Esophagus muscularis mucosa (tissue), 4 donors: Measurements from ENCODE around the gene RNASE7. TPM values are rescaled to one million over a fixed set of nuclear protein-coding genes. Genes with fewer than 3 reads are reported as not detected.

Experiments used
- DNase-seq: peaks from one replicate; pipeline ENCODE4 v3.0.0-alpha.2; 2017; ENCODE audit errors: extremely low spot score
- H3K27ac ChIP-seq, 4 donors: fragments of 200-600 bp; sonication (generic); replicated peaks in 1 of 4; 1 replicate in 3 of 4; 2 replicates in 1 of 4; pipeline ENCODE4 v1.5.1; 2016 to 2019; ENCODE audit warnings: mild to moderate bottlenecking in 1 of 4
- H3K27me3 ChIP-seq, 4 donors: fragments of 200-600 bp; sonication (generic); one replicate each; pipeline versions ENCODE4 v1.5.1 to v1.6.0; 2016 to 2019
- H3K36me3 ChIP-seq, 4 donors: fragments of 200-600 bp; sonication (generic); one replicate each; pipeline ENCODE4 v1.5.1; 2016 to 2019
- H3K4me1 ChIP-seq, 4 donors: fragments of 200-600 bp; sonication (generic); one replicate each; pipeline ENCODE4 v1.5.1; 2016 to 2019
- H3K4me3 ChIP-seq, 4 donors: fragments of 200-600 bp; sonication (generic); 1 replicate in 2 of 4; 2 replicates in 2 of 4; pipeline ENCODE4 v1.5.1; 2016 to 2019; ENCODE audit warnings: mild to moderate bottlenecking in 4 of 4, moderate library complexity in 1 of 4
- H3K9me3 ChIP-seq, 4 donors: fragments of 200-600 bp; sonication (generic); 1 replicate in 3 of 4; 2 replicates in 1 of 4; pipeline ENCODE4 v1.5.1; 2016 to 2019
- CTCF ChIP-seq, 3 experiments: fragments of 200-600 bp in 2 of 3; fragments of 450-650 bp in 1 of 3; sonication (generic) in 2 of 3; IDR thresholded peaks; one replicate each; pipeline ENCODE4 v1.5.1; 2017 to 2019; ENCODE audit warnings: antibody characterized with exemption in 3 of 3, mild to moderate bottlenecking in 2 of 3, moderate library complexity in 1 of 3
- EP300 ChIP-seq: sonication (generic); formaldehyde crosslinking; IDR thresholded peaks from one replicate; pipeline ENCODE4 v1.6.1; 2017; ENCODE audit warnings: antibody characterized with exemption
- POLR2A ChIP-seq: fragments of 450-650 bp; IDR thresholded peaks from one replicate; pipeline ENCODE4 v1.6.1; 2017; ENCODE audit warnings: antibody characterized with exemption, moderate library complexity, mild to moderate bottlenecking, low read depth
- POLR2AphosphoS5 ChIP-seq, 2 donors: sonication (generic); formaldehyde crosslinking; IDR thresholded peaks; one replicate each; pipeline ENCODE4 v1.6.1; 2017; ENCODE audit warnings: antibody characterized with exemption in 2 of 2
- WGBS: methylation state at CpG from one replicate; pipeline ENCODE4 v1.1.5; 2018; 5-methylcytosine and 5-hydroxymethylcytosine counted together
- intact Hi-C: fragments of 100-400 bp; cut with DNase I; formaldehyde crosslinking; loops from one replicate; pipeline ENCODE4 v1.15.1; 2023
- total RNA-seq, 4 donors: library from RNA; depleted of rRNA; stranded (reverse); fragments of >200 nt; gene quantifications; one replicate each; pipeline versions ENCODE4 v1.1.0 to v1.2.1, GENCODE V29; 2016

The RNASE7 gene
- total RNA-seq, 4 donors from 2014 or later: not detected

DNA sequence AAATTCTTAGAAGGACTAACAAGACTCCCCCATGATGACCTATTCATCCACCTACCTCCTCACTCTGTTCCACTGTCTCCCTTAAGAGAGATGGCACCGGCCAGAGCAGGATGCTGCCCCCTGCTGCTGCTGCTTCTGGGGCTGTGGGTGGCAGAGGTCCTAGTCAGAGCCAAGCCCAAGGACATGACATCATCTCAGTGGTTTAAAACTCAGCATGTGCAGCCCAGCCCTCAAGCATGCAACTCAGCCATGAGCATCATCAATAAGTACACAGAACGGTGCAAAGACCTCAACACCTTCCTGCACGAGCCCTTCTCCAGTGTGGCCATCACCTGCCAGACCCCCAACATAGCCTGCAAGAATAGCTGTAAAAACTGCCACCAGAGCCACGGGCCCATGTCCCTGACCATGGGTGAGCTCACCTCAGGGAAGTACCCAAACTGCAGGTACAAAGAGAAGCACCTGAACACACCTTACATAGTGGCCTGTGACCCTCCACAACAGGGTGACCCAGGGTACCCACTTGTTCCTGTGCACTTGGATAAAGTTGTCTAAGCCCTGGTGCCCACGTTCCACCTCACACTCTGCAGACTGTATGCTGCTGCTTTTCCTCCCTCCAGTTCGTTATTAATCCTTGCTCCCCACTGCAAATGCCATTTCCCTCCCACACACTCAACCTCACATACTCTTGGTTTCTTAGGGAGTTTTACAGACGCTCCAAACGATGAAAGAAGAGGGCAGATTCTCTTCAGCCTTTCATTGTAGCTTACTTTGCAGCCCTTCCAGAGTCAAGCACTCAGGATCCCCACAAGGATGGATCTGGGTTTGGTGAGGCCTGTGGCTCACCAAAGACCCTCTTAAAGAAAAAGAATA lies 15.9 kb downstream of the RNASE7 start, which contains the start of gene RNASE8:
Gene RNASE8 (plus strand): TSS at position 20 of the 873 bp plus-strand sequence. CDS start 71 bp downstream, at position 91.
- Histone ChIP-seq H3K27me3 (no peaks in the 10 kb centered on the region), H3K4me3 (no peak within 1 kb of the TSS), H3K27ac (no peak within 1 kb of the TSS), H3K36me3 (no peaks in the 10 kb centered on the region), H3K9me3 (no peaks in the 10 kb centered on the region), H3K4me1 (peaks cover 0 to 3% (median 1%) of the 10 kb centered on the region in 4 donors)
- TF ChIP-seq POLR2A: no peak
- TF ChIP-seq EP300: no peak
- no peak for TF ChIP-seq POLR2AphosphoS5 (IDR thresholded peaks at IDR 0.05)
- intact Hi-C loops: no loop called here
- no peak for DNase-seq
- WGBS: 68% methylated on average over 8 of the region's 8 CpGs

GRCh38 chr14:21058903-21059302 lies 16.7 kb downstream of the RNASE7 start:
- Histone ChIP-seq H3K27ac (no peak overlapping the region), H3K4me1 (peaks cover 4 to 11% (median 9%) of the 10 kb centered on the region in 4 donors), H3K9me3 (no peaks in the 10 kb centered on the region), H3K27me3 (no peaks in the 10 kb centered on the region), H3K4me3 (no peak overlapping the region), H3K36me3 (no peaks in the 10 kb centered on the region)
- TF ChIP-seq CTCF (IDR thresholded peaks at IDR 0.05) (no peak), POLR2AphosphoS5 (IDR thresholded peaks at IDR 0.05) (no peak), POLR2A (no peak), EP300 (no peak)
- DNase-seq: no peak
- intact Hi-C loops: no loop called here
- 91% methylated on average over 5 of the region's 5 CpGs for WGBS

DNA sequence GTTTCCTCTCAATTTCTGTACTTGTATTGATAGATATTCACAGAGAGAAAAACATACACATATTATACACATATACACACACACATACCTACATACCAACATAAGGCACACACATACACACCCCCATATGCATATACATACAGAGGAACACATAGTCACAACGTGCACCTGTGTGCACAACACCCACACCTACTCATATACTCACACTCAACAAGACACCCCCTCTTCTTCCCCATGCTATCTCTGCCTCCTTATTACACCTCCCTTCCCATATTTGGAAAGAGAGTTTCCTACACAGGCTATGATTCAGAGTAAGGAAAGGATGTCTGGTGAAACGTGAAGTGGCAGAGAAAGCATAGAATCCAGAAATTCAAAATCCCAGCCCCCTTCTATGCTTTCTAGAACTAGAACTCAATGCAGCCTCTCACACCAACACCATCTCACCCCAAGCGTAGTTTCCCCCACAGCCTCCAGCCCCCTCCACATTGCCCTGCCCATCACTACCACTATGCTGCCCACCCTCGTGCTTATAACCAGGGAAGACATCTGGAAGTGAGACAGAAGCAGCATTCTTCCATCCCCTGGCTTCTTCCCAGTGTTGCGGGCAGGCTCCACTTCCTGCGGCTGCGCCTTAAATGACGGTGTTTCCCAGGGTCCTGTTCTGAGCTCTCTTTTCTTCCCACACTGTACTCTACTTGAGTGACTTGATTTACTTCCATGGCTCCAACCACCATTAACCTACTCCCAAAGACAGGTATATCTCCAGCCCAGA lies 17.9 kb downstream of the RNASE7 start:
- H3K4me3 ChIP-seq: no peak overlapping the region
- 69% methylated on average over 8 of the region's 8 CpGs for WGBS
- H3K27ac ChIP-seq: no peak overlapping the region
- TF ChIP-seq EP300 (no peak), CTCF (IDR thresholded peaks at IDR 0.05) (no peak), POLR2A (no peak), POLR2AphosphoS5 (IDR thresholded peaks at IDR 0.05) (no peak)
- no peaks in the 10 kb centered on the region for H3K9me3 ChIP-seq
- intact Hi-C loops: no loop called here
- no peaks in the 10 kb centered on the region for H3K27me3 ChIP-seq
- H3K36me3 ChIP-seq: no peaks in the 10 kb centered on the region
- no peak for DNase-seq
- peaks cover 4 to 11% (median 9%) of the 10 kb centered on the region in 4 donors for H3K4me1 ChIP-seq

DNA sequence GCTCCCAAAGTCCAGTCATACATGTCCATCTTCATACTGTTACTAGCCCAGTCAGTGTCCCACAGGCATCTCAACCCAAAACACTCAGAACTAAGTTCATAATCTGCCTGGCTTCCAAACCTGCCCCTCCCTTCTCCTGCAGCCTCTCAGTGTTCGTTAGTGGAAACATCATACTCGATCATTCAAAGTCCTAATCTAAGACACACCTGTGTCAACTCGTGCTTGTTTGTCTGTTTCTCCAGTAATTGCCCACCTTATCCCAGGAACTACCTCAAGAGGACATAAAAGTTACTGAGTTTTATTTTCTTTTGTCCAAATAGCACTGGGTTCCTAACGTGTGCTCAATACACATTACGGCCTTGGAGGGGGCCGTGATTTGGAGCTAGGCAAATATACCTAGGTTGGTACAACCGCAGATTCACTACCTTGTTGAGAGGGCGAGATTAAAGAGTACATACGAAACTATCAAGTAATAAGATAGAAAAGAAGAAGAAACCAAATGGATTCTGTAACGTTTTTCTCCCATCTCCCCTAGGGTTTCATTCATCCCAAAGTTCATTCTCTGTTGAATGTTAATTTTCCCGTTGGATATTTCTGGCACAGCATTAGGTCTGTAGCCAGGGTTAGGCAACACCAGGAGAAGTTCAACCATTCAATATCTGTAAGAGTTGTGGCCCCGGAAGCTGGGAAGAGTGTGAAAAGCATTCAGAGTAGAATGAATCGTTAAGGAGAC lies 18.6 kb downstream of the RNASE7 start:
- peaks cover 4 to 11% (median 9%) of the 10 kb centered on the region in 4 donors for H3K4me1 ChIP-seq
- 83% methylated on average over 13 of the region's 13 CpGs for WGBS

More for the DNA sequence above, 18.6 kb downstream of the RNASE7 start:
- DNase-seq: no peak
- Histone ChIP-seq H3K4me3 (no peak overlapping the region), H3K27me3 (no peaks in the 10 kb centered on the region), H3K9me3 (no peaks in the 10 kb centered on the region), H3K36me3 (no peaks in the 10 kb centered on the region), H3K27ac (no peak overlapping the region)
- TF ChIP-seq POLR2AphosphoS5 (IDR thresholded peaks at IDR 0.05) (no peak), CTCF (IDR thresholded peaks at IDR 0.05) (no peak), POLR2A (no peak), EP300 (no peak)
- intact Hi-C loops: no loop called here
